ENCODE measurements around the gene AGAP3.

The AGAP3 gene

DNA sequence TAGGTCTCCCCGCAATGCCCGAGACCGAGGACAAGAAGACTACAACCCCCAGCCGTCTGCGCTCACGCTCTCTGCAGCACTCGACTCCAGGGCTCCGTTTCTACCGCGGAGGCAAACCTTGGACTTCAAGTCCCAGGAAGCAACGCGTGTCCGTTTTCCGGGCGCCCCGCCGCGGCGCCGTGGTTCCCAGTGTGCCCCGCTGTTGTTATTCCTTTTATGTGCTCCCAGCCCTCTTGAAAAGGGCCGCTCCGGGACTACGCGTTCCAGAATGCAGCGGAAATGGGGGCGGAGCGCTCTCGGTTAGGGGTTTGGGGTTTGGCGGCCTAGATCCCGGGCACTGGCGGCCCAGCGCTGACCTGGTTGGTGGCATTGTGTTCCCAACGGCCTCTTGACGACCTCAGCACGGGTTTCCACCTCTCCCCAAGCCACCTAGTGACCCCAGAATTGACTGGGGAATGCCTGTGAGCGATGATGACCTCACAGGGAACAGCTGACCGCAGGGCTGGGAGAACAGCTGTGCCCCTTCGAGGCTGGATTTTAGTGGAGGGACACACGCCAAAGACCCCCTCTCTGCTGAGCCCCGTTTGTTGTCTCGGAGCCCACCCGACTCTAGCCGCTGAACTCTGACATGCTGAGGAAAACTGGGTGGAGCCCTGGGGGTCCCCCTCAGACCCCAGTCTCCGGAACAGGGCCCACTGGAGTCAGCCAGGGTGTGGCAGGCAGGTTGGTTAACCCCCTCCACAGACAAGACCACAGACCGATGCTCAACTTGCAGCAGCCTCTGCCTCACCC is 28.1 kb upstream of the AGAP3 start:
- peak; percentile 100 for DNase-seq

DNA sequence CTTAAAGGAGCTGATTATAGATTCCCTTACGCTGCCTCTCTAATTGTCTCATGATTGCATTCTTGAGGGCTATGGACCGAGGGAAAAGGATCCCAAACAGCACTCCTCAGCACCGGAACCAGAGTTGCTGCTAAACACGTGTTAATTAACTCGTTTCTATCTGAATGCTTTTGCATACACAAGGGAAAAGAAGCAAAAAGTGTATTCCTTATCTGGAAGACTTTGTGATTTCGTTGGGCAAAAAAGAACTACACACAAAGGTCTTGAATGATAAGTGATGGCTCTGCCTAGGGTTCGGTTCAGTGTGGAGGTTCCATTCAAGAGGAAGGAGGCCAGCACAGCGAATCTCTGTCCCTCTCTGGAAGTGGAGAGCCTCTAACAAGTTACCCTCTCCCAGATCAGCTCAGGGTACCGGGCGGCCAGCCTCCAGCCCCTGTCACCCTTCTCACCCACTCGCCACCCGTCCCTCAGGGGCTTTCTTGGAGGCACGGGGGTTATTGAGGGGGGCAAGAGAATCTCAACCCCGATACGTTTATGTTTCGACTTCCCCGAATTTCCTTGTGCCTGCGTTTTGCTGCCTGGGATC is 27.4 kb upstream of the AGAP3 start:
- peak; percentile 75 for DNase-seq

DNA sequence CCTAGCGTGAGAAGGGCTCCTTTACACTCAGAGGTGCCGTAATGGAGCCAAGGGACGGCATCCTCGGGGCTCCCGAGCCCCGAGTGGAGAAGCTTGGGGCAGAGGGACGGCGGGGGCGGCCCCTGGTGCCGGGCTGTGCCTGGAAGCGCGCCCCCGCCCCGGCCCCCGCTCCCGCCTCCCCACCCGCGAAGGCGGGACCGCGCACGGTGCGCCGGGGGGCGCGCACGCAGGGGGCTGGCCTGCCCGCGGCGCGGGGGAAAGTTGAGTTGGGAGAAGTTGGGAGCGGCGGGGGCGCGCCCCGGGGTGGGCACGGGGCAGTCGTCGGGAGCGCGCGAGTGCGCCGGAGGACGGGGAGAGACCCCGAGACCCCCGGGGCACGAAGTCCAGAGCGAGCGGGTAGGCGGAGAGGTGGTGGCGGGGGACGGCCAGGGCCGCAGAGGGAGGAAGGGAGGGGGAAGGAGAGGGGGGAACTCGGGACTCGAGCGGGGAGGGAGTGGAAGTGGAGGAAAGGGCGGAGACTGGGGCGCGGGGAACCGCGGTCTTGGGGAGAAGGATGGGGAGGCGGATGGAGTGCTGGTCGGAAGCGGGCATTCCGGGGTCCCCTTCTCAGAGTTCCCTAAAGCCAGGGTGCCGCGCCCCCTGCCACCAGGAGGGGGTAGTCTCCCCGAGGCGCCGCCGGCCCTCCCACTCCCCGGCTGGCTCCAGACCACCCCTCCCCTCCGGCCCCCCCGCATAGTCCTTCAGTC is 26.7 kb upstream of the AGAP3 start, which contains the start of gene SLC4A2:
Gene SLC4A2, plus strand, starts transcription at position 223 of the 746 bp plus-strand sequence. CDS start 2,399 bp downstream, outside the sequence.
- peak; percentile 92 for DNase-seq

DNA sequence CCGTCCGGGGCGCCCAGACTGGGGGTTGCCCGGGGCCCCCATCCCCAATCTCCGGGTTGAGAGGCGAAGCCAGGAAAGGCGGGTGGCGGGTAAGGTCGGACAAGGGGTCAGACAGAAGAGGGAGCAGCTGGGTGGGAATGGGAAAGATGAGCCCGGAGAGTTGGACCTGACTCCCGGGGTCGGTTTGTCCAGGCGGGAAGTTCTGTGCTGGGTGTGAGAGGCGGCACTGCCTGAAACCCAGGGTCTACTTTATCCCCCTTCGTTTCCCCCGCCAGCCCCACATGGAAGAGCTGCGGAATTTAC is 26.2 kb upstream of the AGAP3 start:
- no peak for DNase-seq

DNA sequence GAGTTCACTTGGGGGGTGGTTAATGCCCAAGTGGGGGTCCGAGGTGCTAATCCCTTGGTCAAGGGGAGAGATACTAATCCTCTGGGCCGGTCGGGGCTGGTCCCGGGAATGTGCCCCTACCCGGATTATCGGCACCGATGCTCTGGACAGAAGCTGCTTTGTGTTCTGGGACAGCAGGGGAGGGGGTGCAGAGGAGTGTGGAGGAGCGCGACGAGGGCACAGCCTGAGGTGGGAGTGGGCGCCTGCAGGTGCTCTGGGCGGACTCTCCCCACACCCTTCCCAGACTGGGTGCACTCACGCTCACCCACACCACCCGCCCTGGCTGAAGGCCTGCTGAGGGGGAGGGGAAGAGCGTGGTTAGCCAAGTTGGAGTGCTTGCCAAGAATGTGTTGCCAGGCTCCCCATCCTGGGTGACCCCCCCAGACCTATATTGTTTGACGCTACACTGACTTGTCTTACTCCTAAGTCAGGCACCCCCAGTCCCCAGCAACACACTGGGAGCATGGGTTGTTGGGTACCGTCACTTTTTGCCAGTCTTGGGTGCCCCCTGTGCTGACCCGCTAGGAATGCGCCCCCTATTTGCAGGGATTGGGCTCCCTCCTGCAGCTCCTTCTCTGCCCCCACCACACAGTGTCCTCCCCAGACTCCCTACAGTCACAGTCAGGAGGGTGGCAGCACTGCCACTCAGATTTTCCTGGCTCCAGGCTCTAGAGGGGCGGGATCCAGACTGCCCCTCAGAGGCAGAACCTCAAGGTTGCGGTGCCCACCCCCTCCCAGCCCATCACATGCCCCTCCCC is 25.7 kb upstream of the AGAP3 start:
- DNase-seq = peak; percentile 56

DNA sequence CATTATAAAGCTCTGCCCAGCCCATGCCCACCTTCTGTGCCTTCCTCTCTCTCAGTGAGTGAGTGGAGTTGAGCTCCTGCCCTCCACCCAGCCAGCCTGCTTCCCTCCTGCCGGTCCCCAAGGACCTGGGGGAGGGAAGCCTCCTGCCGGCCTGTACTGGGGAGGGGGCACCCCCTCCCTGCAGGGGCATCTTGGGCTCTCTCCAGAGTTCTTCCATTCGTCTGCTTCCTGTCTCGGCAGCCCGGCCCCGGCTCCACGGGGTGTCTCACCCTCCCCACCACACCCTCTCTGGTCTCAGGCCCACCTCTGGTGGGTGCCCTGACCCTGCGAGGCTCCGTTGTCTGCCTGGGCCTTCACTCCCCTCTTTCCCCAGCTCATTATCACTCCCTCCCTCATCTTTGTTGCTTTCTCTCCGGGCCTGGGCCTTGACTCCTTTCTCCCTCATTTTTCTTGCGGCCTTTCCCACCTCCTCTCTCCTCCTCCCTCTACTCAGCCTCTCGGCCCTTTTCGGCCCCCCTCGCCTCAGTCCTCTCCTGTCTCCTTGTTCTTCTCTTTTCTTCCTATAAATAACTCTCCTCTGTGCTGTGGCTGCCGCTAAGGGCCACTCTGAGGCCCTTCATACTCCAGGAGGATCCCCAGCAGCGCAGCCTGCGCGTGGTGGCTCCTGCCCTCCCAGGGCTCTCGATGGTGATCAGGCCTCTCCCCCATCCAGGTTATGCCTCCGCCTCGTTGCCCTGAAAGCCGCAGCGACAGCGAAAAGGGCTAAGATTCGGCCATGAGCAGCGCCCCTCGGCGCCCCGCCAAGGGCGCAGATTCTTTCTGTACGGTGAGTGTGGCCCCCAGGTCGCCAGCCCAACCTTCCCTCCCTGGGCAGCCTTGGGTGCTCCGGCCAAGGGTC is 24.8 kb upstream of the AGAP3 start:
- DNase-seq = peak; percentile 38

DNA sequence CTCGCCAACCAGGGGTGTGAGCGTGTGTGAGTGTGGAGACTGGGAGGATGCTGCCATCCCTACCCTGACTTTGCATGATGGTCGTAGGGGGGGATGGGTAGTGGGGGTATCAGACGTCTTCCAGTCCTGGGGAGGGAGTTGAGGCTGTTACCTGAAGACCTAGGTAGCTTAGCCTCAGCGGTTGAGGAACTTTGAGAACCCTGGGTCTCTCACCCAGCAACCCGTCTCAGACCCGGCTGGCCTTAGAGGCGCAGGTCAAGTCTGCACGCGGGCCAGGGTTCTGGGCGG is 24.2 kb upstream of the AGAP3 start:
- DNase-seq = no peak

DNA sequence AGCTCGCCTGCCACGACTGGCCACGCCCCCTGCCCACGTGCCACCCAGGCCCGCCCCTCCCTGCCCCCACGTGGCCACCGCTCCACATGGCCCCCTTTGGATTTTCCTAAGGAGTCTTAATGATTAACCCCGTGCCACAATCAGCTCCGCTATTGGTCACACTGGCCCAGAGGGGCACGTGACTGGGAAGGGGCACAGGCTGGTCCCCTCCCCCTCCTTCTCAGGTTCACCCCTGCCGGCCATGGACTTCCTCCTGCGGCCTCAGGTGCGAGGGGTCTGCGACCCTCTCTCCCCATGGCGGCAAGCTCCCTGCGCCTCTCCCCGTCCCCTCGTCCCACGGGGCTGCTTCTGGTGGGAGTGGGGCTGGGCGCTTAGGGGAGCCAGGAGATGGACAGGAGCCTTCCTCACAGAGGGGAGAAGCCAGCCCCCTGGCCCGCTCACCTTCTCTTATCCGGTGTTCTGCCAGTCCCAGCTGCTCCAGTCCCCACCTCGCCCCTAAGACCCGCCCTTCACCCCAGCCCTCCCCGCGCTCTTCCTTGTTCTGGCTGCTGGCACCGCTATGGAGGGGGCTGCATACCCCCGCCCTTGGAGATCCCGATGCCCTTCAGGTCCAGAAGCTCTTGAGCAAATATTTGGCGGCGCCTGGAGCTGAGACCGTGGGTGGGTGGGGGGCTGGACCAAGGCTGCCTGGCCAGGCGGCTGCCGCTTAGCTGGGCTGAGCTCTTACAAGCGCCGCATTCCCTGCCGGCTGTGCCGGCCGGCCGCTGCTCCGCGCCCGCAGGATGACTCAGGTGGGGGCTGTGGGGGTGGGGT is 23.7 kb upstream of the AGAP3 start:
- DNase-seq = peak; percentile 100

DNA sequence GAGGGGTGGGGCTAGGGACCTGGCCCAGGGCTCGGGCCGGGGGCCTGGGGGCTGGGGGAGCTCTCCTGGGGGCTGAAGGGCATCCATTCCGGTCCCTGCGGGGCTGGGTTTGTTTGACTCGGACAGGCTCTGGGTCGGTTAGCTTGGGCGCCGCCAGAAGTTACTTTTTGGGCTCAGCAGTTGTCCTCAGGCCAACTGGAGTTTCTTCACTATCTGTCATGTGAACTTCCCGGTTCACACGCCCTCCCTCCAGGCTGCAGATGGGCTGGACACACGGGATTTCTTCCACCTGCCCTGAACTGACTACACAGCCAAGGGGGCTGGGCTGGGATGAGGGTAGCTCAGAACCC is 23.1 kb upstream of the AGAP3 start:
- peak; percentile 70 for DNase-seq

DNA sequence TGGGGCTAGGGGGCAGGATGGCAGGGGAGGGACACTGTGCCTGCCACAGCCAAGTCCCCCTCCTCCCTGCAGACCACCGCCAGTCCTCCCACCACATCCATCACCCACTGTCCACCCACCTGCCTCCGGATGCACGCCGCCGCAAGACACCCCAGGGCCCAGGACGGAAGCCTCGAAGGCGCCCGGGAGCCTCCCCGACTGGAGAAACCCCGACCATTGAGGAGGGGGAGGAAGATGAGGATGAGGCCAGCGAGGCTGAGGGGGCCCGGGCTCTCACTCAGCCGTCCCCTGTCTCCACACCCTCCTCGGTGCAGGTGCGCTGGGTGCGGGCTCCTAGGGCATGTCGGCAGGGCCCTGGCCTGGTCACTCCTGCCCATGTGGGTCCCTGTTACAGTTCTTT is 21.8 kb upstream of the AGAP3 start:
- DNase-seq = no peak

DNA sequence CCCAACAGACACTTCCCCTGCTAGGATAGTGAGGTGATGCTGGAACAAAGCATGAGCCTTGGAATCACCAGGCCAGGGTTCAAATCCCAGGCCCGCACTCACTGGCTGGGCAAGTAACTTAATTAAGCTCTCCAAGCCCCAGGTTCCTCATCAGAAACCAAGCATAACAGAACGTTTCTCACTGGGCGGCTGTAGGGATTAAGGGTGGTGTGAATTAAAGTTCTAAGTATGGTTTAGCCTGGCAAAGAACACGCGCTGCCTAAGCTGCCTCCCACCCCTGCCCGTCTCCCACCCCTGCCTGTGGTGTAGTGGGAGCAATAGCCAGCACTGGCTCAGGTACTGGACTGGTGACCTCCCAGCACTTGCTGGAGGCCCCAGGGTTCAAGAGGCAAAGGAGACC is 21.3 kb upstream of the AGAP3 start:
- DNase-seq = no peak

DNA sequence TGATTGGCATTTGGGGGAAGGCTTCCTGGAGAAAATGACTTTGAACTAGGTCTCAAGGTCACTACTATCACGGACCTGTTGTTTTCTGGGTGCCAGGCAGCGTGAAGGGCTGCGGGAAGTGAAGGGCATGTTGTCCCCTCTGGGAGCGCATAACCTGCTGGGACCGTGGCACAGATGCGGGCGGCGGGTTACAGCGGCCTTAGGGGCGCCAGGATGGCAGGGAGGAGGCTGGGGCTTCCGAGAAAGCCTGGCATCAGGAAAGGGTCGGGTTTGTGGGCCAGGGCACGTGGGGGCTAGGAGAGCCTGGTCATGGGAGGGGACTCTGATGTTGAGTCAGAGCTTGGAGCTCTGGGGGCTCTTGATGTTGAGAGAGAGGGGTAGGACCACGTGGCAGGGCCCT is 20.8 kb upstream of the AGAP3 start:
- no peak for DNase-seq

DNA sequence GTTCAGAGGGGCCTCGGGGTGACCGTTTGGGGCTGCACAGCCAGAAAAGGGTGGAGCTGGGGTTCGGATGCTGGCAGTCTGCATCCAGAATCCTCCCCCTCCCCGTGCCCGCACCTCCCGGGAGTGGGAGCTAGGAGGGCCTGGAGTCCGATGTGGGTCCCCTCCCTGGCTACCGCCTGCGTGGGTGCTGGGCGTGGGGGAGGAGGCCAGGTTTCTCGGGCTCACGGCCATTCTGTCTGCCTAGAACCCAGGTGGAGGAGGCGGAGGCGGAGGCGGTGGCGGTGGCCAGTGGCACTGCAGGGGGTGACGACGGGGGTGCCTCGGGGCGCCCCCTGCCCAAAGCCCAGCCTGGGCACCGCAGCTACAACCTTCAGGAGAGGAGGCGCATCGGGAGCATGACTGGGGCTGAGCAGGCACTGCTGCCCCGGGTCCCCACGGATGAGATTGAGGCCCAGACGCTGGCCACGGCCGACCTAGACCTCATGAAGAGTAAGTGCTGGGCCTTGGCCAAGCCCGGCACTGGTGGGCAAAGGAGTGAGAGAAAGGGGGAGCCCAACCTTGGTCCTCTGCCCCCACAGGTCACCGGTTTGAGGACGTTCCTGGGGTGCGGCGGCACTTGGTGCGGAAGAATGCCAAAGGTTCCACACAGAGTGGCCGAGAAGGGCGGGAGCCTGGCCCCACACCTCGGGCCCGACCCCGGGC is 19.9 kb upstream of the AGAP3 start:
- no peak for DNase-seq

DNA sequence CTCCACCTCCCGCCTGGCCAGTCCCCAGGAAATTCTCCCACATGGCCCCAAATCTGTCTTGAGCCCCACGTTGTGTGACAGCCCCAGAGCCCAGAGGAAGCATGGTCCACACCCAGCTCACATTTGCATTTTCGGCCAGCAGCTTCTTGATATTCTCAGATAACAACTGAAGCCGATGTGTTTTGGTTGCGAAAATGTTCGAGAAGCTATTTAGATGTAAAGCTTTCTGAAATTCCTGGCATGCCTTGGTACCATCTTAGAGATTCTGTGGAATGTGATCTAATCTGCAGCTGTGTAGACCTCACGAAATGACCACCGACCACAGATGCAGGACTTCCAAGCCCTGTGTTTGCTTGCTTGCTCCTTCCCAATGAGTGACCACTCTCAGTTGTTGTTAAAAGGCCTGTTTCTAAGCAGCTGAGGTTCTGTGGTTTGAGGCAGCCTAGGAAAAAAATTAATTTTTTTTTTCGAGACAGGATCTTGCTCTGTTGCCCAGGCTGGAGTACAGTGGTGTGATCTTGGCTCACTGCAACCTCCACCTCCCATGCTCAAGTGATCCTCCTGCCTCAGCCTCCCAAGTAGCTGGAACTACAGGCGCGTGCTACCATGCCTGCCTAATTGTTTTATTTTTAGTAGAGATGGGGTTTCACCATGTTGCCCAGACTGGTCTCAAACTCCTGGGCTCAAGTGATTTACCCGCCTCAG is 18.1 kb upstream of the AGAP3 start:
- no peak for DNase-seq

DNA sequence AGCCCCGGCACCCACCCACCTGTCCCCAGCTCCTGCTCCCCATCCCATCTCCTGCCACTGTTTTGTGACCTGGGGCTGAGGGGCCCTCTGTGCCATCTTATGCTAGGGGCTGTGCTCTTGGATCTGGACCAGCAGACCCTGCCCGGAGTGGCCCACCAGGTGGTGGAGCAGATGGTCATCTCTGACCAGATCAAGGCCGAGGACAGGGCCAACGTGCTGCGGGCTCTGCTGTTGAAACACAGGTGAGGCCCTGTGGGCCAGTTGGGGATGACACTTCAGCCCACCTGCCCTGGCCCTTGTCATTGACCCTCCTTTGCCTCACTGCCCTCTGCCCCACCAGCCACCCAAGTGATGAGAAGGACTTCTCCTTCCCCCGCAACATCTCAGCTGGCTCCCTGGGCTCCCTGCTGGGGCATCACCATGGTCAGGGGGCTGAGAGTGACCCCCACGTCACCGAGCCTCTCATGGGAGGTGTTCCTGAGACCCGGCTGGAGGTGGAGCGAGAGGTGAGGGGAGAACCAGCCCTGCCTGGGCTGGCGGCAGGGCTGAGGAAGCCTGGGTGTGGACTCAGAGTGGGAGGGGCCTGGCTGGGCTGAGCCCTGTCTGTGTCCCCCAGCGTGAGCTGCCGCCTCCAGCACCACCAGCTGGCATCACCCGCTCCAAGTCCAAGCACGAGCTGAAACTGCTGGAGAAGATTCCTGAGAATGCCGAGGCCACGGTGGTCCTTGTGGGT is 16.3 kb upstream of the AGAP3 start:
- no peak for DNase-seq

DNA sequence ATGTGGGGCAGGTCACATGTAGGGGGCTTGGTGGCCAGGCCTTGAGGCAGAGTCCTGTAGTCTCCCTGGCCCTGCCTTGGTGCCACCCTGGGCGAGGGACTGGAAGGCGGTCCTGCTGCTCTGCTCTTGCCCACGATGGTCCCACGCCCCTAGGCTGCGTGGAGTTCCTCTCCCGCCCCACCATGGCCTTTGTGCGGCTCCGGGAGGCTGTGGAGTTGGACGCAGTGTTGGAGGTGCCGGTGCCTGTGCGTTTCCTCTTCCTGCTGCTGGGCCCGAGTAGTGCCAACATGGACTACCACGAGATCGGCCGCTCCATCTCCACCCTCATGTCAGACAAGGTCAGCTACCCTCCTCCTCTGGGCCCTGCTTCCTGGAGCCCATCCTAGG is 15.7 kb upstream of the AGAP3 start:
- DNase-seq = no peak

DNA sequence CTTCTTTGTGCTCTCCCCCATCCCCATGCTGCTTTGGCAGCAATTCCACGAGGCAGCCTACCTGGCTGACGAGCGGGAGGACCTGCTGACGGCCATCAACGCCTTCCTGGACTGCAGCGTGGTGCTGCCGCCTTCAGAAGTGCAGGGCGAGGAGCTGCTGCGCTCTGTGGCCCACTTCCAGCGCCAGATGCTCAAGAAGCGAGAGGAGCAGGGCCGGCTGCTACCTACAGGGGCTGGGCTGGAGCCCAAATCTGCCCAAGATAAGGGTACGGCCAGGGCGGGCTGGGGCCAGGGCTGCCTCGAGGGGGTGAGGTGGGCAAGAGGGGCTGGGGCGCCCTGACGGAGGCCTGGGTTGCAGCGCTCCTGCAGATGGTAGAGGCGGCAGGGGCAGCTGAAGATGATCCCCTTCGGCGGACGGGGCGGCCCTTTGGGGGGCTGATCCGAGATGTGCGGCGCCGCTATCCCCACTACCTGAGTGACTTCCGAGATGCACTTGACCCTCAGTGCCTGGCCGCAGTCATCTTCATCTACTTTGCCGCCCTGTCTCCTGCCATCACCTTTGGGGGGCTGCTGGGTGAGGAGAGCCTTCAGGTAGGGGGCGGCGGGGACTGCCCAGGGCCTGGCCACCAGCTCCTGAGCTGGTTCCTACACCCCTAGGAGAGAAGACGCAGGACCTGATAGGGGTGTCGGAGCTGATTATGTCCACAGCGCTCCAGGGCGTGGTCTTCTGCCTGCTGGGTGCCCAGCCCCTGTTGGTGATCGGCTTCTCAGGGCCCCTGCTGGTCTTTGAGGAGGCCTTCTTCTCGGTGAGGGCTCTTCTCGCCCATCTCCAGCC is 15.0 kb upstream of the AGAP3 start:
- DNase-seq = no peak

DNA sequence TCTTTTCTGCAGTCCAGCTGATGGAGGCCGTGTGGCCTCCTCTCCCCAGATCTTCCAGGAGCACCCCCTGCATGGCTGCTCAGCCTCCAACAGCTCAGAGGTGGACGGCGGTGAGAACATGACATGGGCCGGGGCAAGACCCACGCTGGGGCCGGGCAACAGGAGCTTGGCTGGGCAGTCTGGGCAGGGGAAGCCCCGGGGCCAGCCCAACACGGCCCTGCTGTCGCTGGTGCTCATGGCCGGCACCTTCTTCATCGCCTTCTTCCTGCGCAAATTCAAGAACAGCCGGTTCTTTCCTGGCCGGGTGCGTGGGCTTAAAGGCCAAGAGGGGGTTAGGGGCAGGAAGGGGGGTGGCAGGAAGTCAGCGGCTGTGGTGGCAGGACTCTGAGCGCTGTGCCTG is 12.3 kb upstream of the AGAP3 start:
- no peak for DNase-seq
